ENCODE measurements around the gene CUEDC1. TPM values are rescaled to one million over a fixed set of nuclear protein-coding genes. Genes with fewer than 3 reads are reported as not detected.

CUEDC1 gene
- polyA plus RNA-seq, 2 of the 4 experiments (the other 2 are of a cell fraction), result 44.3 to 90.6 TPM

GRCh38 chr17:57976594-57976993 is 21.4 kb upstream of the CUEDC1 start:
- 85% methylated on average over 3 of the region's 3 CpGs for WGBS (ENCODE audit: missing lambda C conversion rate)
- ATAC-seq (no peak), DNase-seq (ENCODE audit: low read depth in 1 of 2, low spot score in 1 of 2) (no peak), FAIRE-seq (no peak)
- TF ChIP-seq FOSB (CRISPR knock-in tag; IDR thresholded peaks at IDR 0.05), result no peak
- TF ChIP-seq JUN (IDR thresholded peaks at IDR 0.05), result no peak
- no peak for TF ChIP-seq BCL3 (IDR thresholded peaks at IDR 0.05)
- no peak for TF ChIP-seq HOXB5 (CRISPR knock-in tag; IDR thresholded peaks at IDR 0.05)
- TF ChIP-seq ZFP36 (IDR thresholded peaks at IDR 0.05; ENCODE audit: borderline replicate concordance, partially characterized antibody), result no peak
- no peak for TF ChIP-seq CBX2 (IDR thresholded peaks at IDR 0.05; ENCODE audit: borderline replicate concordance, low read depth)
- no peak for TF ChIP-seq RARB (CRISPR knock-in tag; IDR thresholded peaks at IDR 0.05)
- no peak for TF ChIP-seq HES2 (IDR thresholded peaks at IDR 0.05)
- TF ChIP-seq ZNF302 (CRISPR knock-in tag; IDR thresholded peaks at IDR 0.05), result no peak
- TF ChIP-seq HOXB13 (CRISPR knock-in tag; IDR thresholded peaks at IDR 0.05; ENCODE audit: low read depth), result no peak
- TF ChIP-seq ESRRA (IDR thresholded peaks at IDR 0.05; ENCODE audit: borderline replicate concordance, low read length), result no peak
- TF ChIP-seq RFX5 (IDR thresholded peaks at IDR 0.05), result no peak
- TF ChIP-seq BHLHE40 (IDR thresholded peaks at IDR 0.05; ENCODE audit: low read depth, low read length), result no peak
- TF ChIP-seq PBX3 (IDR thresholded peaks at IDR 0.05), result no peak
- no peak for TF ChIP-seq NFE2L2 (conservative IDR thresholded peaks at IDR 0.05; ENCODE audit: low read length)
- no peak for TF ChIP-seq RCOR1 (IDR thresholded peaks at IDR 0.05; ENCODE audit: low read depth, low read length)
- TF ChIP-seq FOXS1 (CRISPR knock-in tag; IDR thresholded peaks at IDR 0.05), result no peak
- peak overlapping the region; percentile 70; the same call in 1 of the 3 replicates for H3K4me2 ChIP-seq
- peaks cover 57% of the 10 kb centered on the region for H3K4me1 ChIP-seq
- peak overlapping the region in 1 of 2 experiments; percentile 31; a peak in 2 of 6 replicates for H3K27ac ChIP-seq
- ChIA-PET CTCF (interaction anchor here (1.5 to 22.5 kb wide), 7 partner anchors 9 to 118 kb away, joined by 5 to 386 read pairs (median 18); partner anchors contain the start of gene CUEDC1), POLR2A (interaction anchor here (1.0 to 1.8 kb wide), 2 partner anchors 46 to 84 kb away, joined by 3 to 4 read pairs; no protein-coding TSS in a partner anchor)
- H3K4me3 ChIP-seq, result no peak overlapping the region
- no peaks in the 10 kb centered on the region for H3K9me3 ChIP-seq

- TF ChIP-seq HDAC2 (IDR thresholded peaks at IDR 0.05) (no peak), CBX2 (IDR thresholded peaks at IDR 0.05; ENCODE audit: borderline replicate concordance, low read depth) (no peak), EP300 (IDR thresholded peaks at IDR 0.05) (peak; percentile 34 to 77; a peak in 3 of 5 replicates), FOSL2 (IDR thresholded peaks at IDR 0.05) (peak; percentile 58; the same call in 1 of the 2 replicates), FOSL2 (CRISPR knock-in tag; IDR thresholded peaks at IDR 0.05) (peak; percentile 73), NPAS2 (CRISPR knock-in tag; IDR thresholded peaks at IDR 0.05; ENCODE audit: borderline replicate concordance) (no peak), HMGXB4 (CRISPR knock-in tag; IDR thresholded peaks at IDR 0.05; ENCODE audit: borderline replicate concordance) (no peak), RFX5 (IDR thresholded peaks at IDR 0.05) (no peak), JUN (IDR thresholded peaks at IDR 0.05) (peak; percentile 37 to 64; a peak in 2 of 5 replicates), CEBPB (IDR thresholded peaks at IDR 0.05) (peak; percentile 78 to 93; a peak in 3 of 4 replicates), MYC (IDR thresholded peaks at IDR 0.05; ENCODE audit: borderline replicate concordance, low read length) (no peak), HOXB5 (CRISPR knock-in tag; IDR thresholded peaks at IDR 0.05) (no peak), SMC3 (IDR thresholded peaks at IDR 0.05) (peak; percentile 31; the same call in 2 of the 3 replicates), ZC3H11A (IDR thresholded peaks at IDR 0.05) (no peak), MAX (IDR thresholded peaks at IDR 0.05) (0 out of 2 replicates have a peak, but pooled peaks have one; percentile 16), JUNB (IDR thresholded peaks at IDR 0.05) (peak; percentile 75), GATA3 (IDR thresholded peaks at IDR 0.05; ENCODE audit: borderline replicate concordance) (peak; percentile 38; the same call in 1 of the 2 replicates), NFE2L2 (conservative IDR thresholded peaks at IDR 0.05; ENCODE audit: low read length) (no peak), SREBF2 (IDR thresholded peaks at IDR 0.05) (no peak), E2F6 (IDR thresholded peaks at IDR 0.05; ENCODE audit: borderline replicate concordance, low read depth) (no peak), RCOR1 (IDR thresholded peaks at IDR 0.05; ENCODE audit: low read depth, low read length) (no peak)
- POLR2A ChIA-PET, result interaction anchor here (0.7 to 1.8 kb wide), 4 partner anchors 22 to 83 kb away, joined by 3 to 8 read pairs (median 4); no protein-coding TSS in a partner anchor
- ATAC-seq (peak; percentile 80 to 87), FAIRE-seq (peak; percentile 86), DNase-seq (ENCODE audit: low read depth in 1 of 2, low spot score in 1 of 2) (peak; percentile 53 to 81)
- Histone ChIP-seq H3K4me3 (0 out of 3 replicates have a peak overlapping the region, but pooled peaks have one; percentile 1), H3K4me2 (peak overlapping the region; percentile 70), H3K27ac (peak overlapping the region; percentile 68 to 76), H3K9me3 (no peaks in the 10 kb centered on the region), H3K4me1 (peaks cover 60% of the 10 kb centered on the region)
- WGBS (ENCODE audit: missing lambda C conversion rate), result 0% methylated on average over 1 of the region's 1 CpG
- CTCF ChIA-PET, result interaction anchor here (0.9 to 22.5 kb wide), 9 partner anchors 10 to 139 kb away, joined by 3 to 386 read pairs (median 5); partner anchors contain the start of genes CUEDC1 and MRPS23
These were observed 19.8 kb upstream of the CUEDC1 start for GRCh38 chr17:57975044-57975443.
